ENCODE data around the gene ALDH3B1. TPM values are rescaled to one million over a fixed set of nuclear protein-coding genes. Genes with fewer than 3 reads are reported as not detected.

Gene ALDH3B1
- polyA plus RNA-seq, 1 donor (not counting 4 experiments of a cell fraction or from before 2014, with no cell fraction given): 0.16 TPM

- dilution Hi-C loops (cut with MboI; ENCODE audit: extremely low pct_ligation_motif_present, low sequenced_read_pairs): no loop called here
- no peak overlapping the region for H3K27ac ChIP-seq (ENCODE audit: control insufficient read depth, insufficient read depth, low read length)
- no peak overlapping the region for H2AFZ ChIP-seq (ENCODE audit: control insufficient read depth, low read length)
- FAIRE-seq (no peak), DNase-seq (ENCODE audit: low read depth, low spot score) (no peak)
- H3K36me3 ChIP-seq (ENCODE audit: control insufficient read depth in 2 of 2, extremely low read depth in 1 of 2, insufficient read depth in 2 of 2, low read length in 2 of 2): peaks cover 3% of the 10 kb centered on the region in 2 experiments
- peaks cover 5% of the 10 kb centered on the region for H3K79me2 ChIP-seq (ENCODE audit: control insufficient read depth, insufficient read depth, low read length)
- no peak for TF ChIP-seq EZH2 (IDR thresholded peaks at IDR 0.05; ENCODE audit: low read length)
- TF ChIP-seq CTCF (optimal IDR thresholded peaks at IDR 0.05 in 1 of 3, IDR thresholded peaks at IDR 0.05 in 1 of 3, conservative IDR thresholded peaks at IDR 0.05 in 1 of 3; ENCODE audit: extremely low read depth in 1 of 3, insufficient read depth in 2 of 3, low read length in 3 of 3): no peak
- H3K4me2 ChIP-seq (ENCODE audit: control insufficient read depth, extremely low read depth, insufficient read depth, low read depth, low read length): no peak overlapping the region
- no peak overlapping the region for H3K9ac ChIP-seq (ENCODE audit: control insufficient read depth, extremely low read depth, insufficient read depth, low read length)
- H3K27me3 ChIP-seq (ENCODE audit: control insufficient read depth, extremely low read depth, insufficient read depth, low read length): no peaks in the 10 kb centered on the region
- no peaks in the 10 kb centered on the region for H3K9me1 ChIP-seq (ENCODE audit: control insufficient read depth, extremely low read depth, insufficient read depth, low read length)
- H3K4me3 ChIP-seq (ENCODE audit: control insufficient read depth in 2 of 3, extremely low read depth in 1 of 3, insufficient read depth in 2 of 3, low read depth in 1 of 3, low read length in 3 of 3): no peak overlapping the region
- H4K20me1 ChIP-seq (ENCODE audit: control insufficient read depth, extremely low read depth, insufficient read depth, low read length): no peaks in the 10 kb centered on the region
- no peaks in the 10 kb centered on the region for H3K9me3 ChIP-seq (ENCODE audit: control insufficient read depth, low read depth, low read length)
- H3K4me1 ChIP-seq (ENCODE audit: control insufficient read depth, extremely low read depth, insufficient read depth, low read length): peaks cover 7% of the 10 kb centered on the region
Observed at GRCh38 chr11:68041617-68042218, 31.6 kb downstream of the ALDH3B1 start.

GRCh38 chr11:68042219-68043028 lies 32.3 kb downstream of the ALDH3B1 start:
- H3K9me1 ChIP-seq (ENCODE audit: control insufficient read depth, extremely low read depth, insufficient read depth, low read length): no peaks in the 10 kb centered on the region
- TF ChIP-seq EZH2 (IDR thresholded peaks at IDR 0.05; ENCODE audit: low read length) (no peak), CTCF (optimal IDR thresholded peaks at IDR 0.05 in 1 of 3, IDR thresholded peaks at IDR 0.05 in 1 of 3, conservative IDR thresholded peaks at IDR 0.05 in 1 of 3; ENCODE audit: extremely low read depth in 1 of 3, insufficient read depth in 2 of 3, low read length in 3 of 3) (no peak)
- no peak overlapping the region for H3K4me2 ChIP-seq (ENCODE audit: control insufficient read depth, extremely low read depth, insufficient read depth, low read depth, low read length)
- FAIRE-seq (no peak), DNase-seq (ENCODE audit: low read depth, low spot score) (no peak)
- no peaks in the 10 kb centered on the region for H4K20me1 ChIP-seq (ENCODE audit: control insufficient read depth, extremely low read depth, insufficient read depth, low read length)
- H2AFZ ChIP-seq (ENCODE audit: control insufficient read depth, low read length): no peak overlapping the region
- H3K36me3 ChIP-seq (ENCODE audit: control insufficient read depth in 2 of 2, extremely low read depth in 1 of 2, insufficient read depth in 2 of 2, low read length in 2 of 2): peaks cover 3% of the 10 kb centered on the region in 2 experiments
- H3K27ac ChIP-seq (ENCODE audit: control insufficient read depth, insufficient read depth, low read length): no peak overlapping the region
- H3K27me3 ChIP-seq (ENCODE audit: control insufficient read depth, extremely low read depth, insufficient read depth, low read length): no peaks in the 10 kb centered on the region
- peaks cover 7% of the 10 kb centered on the region for H3K4me1 ChIP-seq (ENCODE audit: control insufficient read depth, extremely low read depth, insufficient read depth, low read length)
- H3K9ac ChIP-seq (ENCODE audit: control insufficient read depth, extremely low read depth, insufficient read depth, low read length): no peak overlapping the region
- H3K9me3 ChIP-seq (ENCODE audit: control insufficient read depth, low read depth, low read length): no peaks in the 10 kb centered on the region
- no peak overlapping the region for H3K4me3 ChIP-seq (ENCODE audit: control insufficient read depth in 2 of 3, extremely low read depth in 1 of 3, insufficient read depth in 2 of 3, low read depth in 1 of 3, low read length in 3 of 3)
- peaks cover 5% of the 10 kb centered on the region for H3K79me2 ChIP-seq (ENCODE audit: control insufficient read depth, insufficient read depth, low read length)
- dilution Hi-C loops (cut with MboI; ENCODE audit: extremely low pct_ligation_motif_present, low sequenced_read_pairs): no loop called here
